Measurements from ENCODE around the gene CCDC92B.

- no peak for TF ChIP-seq YY1 (IDR thresholded peaks at IDR 0.05; ENCODE audit: insufficient read depth, insufficient replicate concordance, low read depth, low read length)
- TF ChIP-seq, protein P1, sequence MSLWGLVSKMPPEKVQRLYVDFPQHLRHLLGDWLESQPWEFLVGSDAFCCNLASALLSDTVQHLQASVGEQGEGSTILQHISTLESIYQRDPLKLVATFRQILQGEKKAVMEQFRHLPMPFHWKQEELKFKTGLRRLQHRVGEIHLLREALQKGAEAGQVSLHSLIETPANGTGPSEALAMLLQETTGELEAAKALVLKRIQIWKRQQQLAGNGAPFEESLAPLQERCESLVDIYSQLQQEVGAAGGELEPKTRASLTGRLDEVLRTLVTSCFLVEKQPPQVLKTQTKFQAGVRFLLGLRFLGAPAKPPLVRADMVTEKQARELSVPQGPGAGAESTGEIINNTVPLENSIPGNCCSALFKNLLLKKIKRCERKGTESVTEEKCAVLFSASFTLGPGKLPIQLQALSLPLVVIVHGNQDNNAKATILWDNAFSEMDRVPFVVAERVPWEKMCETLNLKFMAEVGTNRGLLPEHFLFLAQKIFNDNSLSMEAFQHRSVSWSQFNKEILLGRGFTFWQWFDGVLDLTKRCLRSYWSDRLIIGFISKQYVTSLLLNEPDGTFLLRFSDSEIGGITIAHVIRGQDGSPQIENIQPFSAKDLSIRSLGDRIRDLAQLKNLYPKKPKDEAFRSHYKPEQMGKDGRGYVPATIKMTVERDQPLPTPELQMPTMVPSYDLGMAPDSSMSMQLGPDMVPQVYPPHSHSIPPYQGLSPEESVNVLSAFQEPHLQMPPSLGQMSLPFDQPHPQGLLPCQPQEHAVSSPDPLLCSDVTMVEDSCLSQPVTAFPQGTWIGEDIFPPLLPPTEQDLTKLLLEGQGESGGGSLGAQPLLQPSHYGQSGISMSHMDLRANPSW (CRISPR knock-in tag; IDR thresholded peaks at IDR 0.05; ENCODE audit: borderline replicate concordance): no peak
These were observed 54.8 kb downstream of the CCDC92B start for GRCh38 chr17:2694381-2695242.
